ENCODE data around the gene VWDE. TPM values are rescaled to one million over a fixed set of nuclear protein-coding genes. Genes with fewer than 3 reads are reported as not detected.

Gene VWDE
- total and polyA plus RNA-seq, 2 donors (not counting 1 experiment from before 2014, with no cell fraction given): not detected

DNA sequence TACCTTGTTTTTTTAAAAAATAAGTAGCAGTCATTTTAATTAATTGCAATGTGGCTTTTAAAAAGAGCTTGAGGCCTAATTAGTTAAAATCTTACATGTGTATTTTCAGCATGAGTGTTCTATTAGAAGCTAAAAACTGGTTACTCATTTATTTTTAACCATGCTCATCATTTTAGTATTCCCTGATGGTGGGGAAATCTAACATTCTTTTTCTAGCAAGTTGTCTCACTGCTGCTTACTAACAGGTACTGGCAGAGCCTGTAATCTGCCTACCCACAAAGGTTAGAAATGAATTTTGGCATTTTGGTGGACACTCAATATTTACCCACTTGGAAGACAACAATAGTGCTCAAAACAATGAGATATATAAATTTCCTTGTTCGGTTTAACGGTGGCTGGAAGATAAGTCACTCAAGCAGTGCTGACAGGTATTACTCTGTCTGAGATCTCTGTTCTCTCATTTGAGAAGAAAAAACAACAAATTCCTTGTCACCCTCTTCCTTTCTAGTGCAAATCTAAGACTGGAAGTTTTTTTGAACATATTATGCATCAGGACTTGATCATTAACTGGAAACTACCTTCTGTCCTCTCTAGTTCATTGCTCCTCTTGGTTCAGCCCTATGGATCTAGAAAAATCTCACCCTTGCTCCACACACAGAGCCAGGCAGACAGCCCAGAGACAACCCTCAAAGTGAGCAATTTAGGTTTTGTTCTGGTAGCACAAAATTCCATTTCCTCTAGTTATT is 83.3 kb downstream of the VWDE start:
- no peaks in the 10 kb centered on the region for H3K4me1 Mint-ChIP-seq
- H3K27me3 ChIP-seq (replicated peaks in 1 of 4; ENCODE audit: control extremely low read depth in 1 of 4, control insufficient read depth in 3 of 4, insufficient read depth in 4 of 4, low read length in 3 of 4): no peaks in the 10 kb centered on the region
- H3K36me3 ChIP-seq (replicated peaks in 1 of 2; ENCODE audit: control extremely low read depth in 1 of 2, control insufficient read depth in 1 of 2, extremely low read depth in 1 of 2, insufficient read depth in 2 of 2, low read length in 1 of 2): no peaks in the 10 kb centered on the region
- ATAC-seq (ENCODE audit: low read depth) (no peak), DNase-seq (no peak)
- no peak overlapping the region for H3K27ac Mint-ChIP-seq
- intact Hi-C loops (cut with micrococcal nuclease): loop anchor here (2.0 to 5.0 kb wide), 2 partner anchors 172 to 486 kb away; no protein-coding TSS in a partner anchor
- H4K20me1 ChIP-seq (ENCODE audit: control insufficient read depth, insufficient read depth, low read length, poor library complexity, severe bottlenecking): no peaks in the 10 kb centered on the region
- ChIA-PET CTCF (interaction anchor here (1.0 to 1.1 kb wide), 2 partner anchors 255 to 947 kb away, joined by 3 to 4 read pairs; no protein-coding TSS in a partner anchor), POLR2A (no interaction called here)
- H3K4me2 ChIP-seq (replicated peaks; ENCODE audit: low read depth, low read length, poor library complexity, severe bottlenecking): no peak overlapping the region
- H3K9ac ChIP-seq (ENCODE audit: low read length): no peak overlapping the region
- no peaks in the 10 kb centered on the region for H3K27me3 Mint-ChIP-seq
- TF ChIP-seq EZH2 (IDR thresholded peaks at IDR 0.05; ENCODE audit: borderline replicate concordance, insufficient read depth, low read depth, low read length, poor library complexity, severe bottlenecking) (no peak), CTCF (IDR thresholded peaks at IDR 0.05) (no peak)
- no peaks in the 10 kb centered on the region for H3K9me3 Mint-ChIP-seq (ENCODE audit: insufficient read depth)
- no peak overlapping the region for H3K4me3 Mint-ChIP-seq
- H2AFZ ChIP-seq (ENCODE audit: insufficient read depth, low read depth, low read length, poor library complexity, severe bottlenecking): no peak overlapping the region
- H3K79me2 ChIP-seq (ENCODE audit: control insufficient read depth, insufficient read depth, low read length): no peaks in the 10 kb centered on the region
- no peak overlapping the region for H3K4me3 ChIP-seq (ENCODE audit: control extremely low read depth in 1 of 5, extremely low read depth in 1 of 5, insufficient read depth in 1 of 5, low read depth in 2 of 5, low read length in 4 of 5)
- WGBS (ENCODE audit: insufficient coverage): 100% methylated on average over 2 of the region's 2 CpGs
- H3K27ac ChIP-seq (ENCODE audit: low read length in 2 of 2): no peak overlapping the region
- H3K4me1 ChIP-seq (ENCODE audit: control insufficient read depth in 2 of 2, insufficient read depth in 2 of 2, low read length in 2 of 2): no peaks in the 10 kb centered on the region
- no peaks in the 10 kb centered on the region for H3K9me3 ChIP-seq (ENCODE audit: control extremely low read depth in 1 of 3, control insufficient read depth in 2 of 3, insufficient read depth in 1 of 3, low read length in 2 of 3)

GRCh38 chr7:12317675-12318074 is 86.0 kb downstream of the VWDE start:
- CTCF ChIA-PET: interaction anchor here (1.1 kb wide), 1 partner anchor 228 kb away, joined by 3 read pairs; no protein-coding TSS in a partner anchor

More at GRCh38 chr7:12317675-12318074, 86.0 kb downstream of the VWDE start:
- DNase-seq (no peak), ATAC-seq (ENCODE audit: low read depth) (no peak)
- no peaks in the 10 kb centered on the region for H4K20me1 ChIP-seq (ENCODE audit: control insufficient read depth, insufficient read depth, low read length, poor library complexity, severe bottlenecking)
- no peaks in the 10 kb centered on the region for H3K9me3 ChIP-seq (ENCODE audit: control extremely low read depth in 1 of 3, control insufficient read depth in 2 of 3, insufficient read depth in 1 of 3, low read length in 2 of 3)
- H3K4me1 ChIP-seq (ENCODE audit: control insufficient read depth in 2 of 2, insufficient read depth in 2 of 2, low read length in 2 of 2): no peaks in the 10 kb centered on the region
- H3K4me3 ChIP-seq (ENCODE audit: control extremely low read depth in 1 of 5, extremely low read depth in 1 of 5, insufficient read depth in 1 of 5, low read depth in 2 of 5, low read length in 4 of 5): no peak overlapping the region
- no peaks in the 10 kb centered on the region for H3K79me2 ChIP-seq (ENCODE audit: control insufficient read depth, insufficient read depth, low read length)
- WGBS (ENCODE audit: insufficient coverage): no CpG with 5 or more reads among the region's 1 CpG
- Mint-ChIP-seq H3K27ac (no peak overlapping the region), H3K4me3 (no peak overlapping the region), H3K4me1 (no peaks in the 10 kb centered on the region), H3K9me3 (ENCODE audit: insufficient read depth) (no peaks in the 10 kb centered on the region), H3K27me3 (no peaks in the 10 kb centered on the region)
- intact Hi-C loops (cut with micrococcal nuclease): no loop called here
- no peak overlapping the region for H3K4me2 ChIP-seq (replicated peaks; ENCODE audit: low read depth, low read length, poor library complexity, severe bottlenecking)
- H2AFZ ChIP-seq (ENCODE audit: insufficient read depth, low read depth, low read length, poor library complexity, severe bottlenecking): no peak overlapping the region
- TF ChIP-seq EZH2 (IDR thresholded peaks at IDR 0.05; ENCODE audit: borderline replicate concordance, insufficient read depth, low read depth, low read length, poor library complexity, severe bottlenecking) (no peak), CTCF (IDR thresholded peaks at IDR 0.05) (no peak)
- no peak overlapping the region for H3K27ac ChIP-seq (ENCODE audit: low read length in 2 of 2)
- POLR2A ChIA-PET: no interaction called here
- no peaks in the 10 kb centered on the region for H3K27me3 ChIP-seq (replicated peaks in 1 of 4; ENCODE audit: control extremely low read depth in 1 of 4, control insufficient read depth in 3 of 4, insufficient read depth in 4 of 4, low read length in 3 of 4)
- no peak overlapping the region for H3K9ac ChIP-seq (ENCODE audit: low read length)
- no peaks in the 10 kb centered on the region for H3K36me3 ChIP-seq (replicated peaks in 1 of 2; ENCODE audit: control extremely low read depth in 1 of 2, control insufficient read depth in 1 of 2, extremely low read depth in 1 of 2, insufficient read depth in 2 of 2, low read length in 1 of 2)

Data from B cell (primary cell).